HepG2 (cell line): ENCODE measurements around the gene TOMM6. TPM values are rescaled to one million over a fixed set of nuclear protein-coding genes. Genes with fewer than 3 reads are reported as not detected.

ENCODE experiments used
- BCLAF1 ChIP-seq: fragments of 450-650 bp; IDR thresholded peaks from 2 replicates; pipeline ENCODE4 v1.6.1; 2017; ENCODE audit warnings: mild to moderate bottlenecking
- CSRNP2 ChIP-seq: sonication (generic); formaldehyde crosslinking; conservative IDR thresholded peaks from 2 replicates; pipeline ENCODE4 v1.8.0; 2022; ENCODE audit warnings: low read depth, missing genetic modification reagents
- FOXK2 ChIP-seq: fragments of 450-650 bp; IDR thresholded peaks from 2 replicates; pipeline ENCODE4 v1.6.1; 2016
- HOXD1 ChIP-seq: sonication (generic); formaldehyde crosslinking; IDR thresholded peaks from 2 replicates; pipeline ENCODE4 v1.5.0; 2020; ENCODE audit warnings: missing genetic modification reagents
- PBX3 ChIP-seq: sonication (generic); formaldehyde crosslinking; IDR thresholded peaks from 2 replicates; pipeline ENCODE4 v1.8.1; 2023; ENCODE audit warnings: missing genetic modification reagents, inconsistent platforms, borderline replicate concordance
- PCBP2 ChIP-seq: fragments of 200-400 bp; formaldehyde crosslinking; optimal IDR thresholded peaks from 2 replicates; pipeline ENCODE3; 2018; ENCODE audit warnings: low read length, low read depth; ENCODE audit not compliant: poor library complexity, severe bottlenecking
- SP1 ChIP-seq, 2 experiments: fragments of 450-650 bp in 1 of 2; sonication (generic) in 1 of 2; formaldehyde crosslinking in 1 of 2; IDR thresholded peaks; 2 replicates each; pipeline versions ENCODE4 v1.4.0 to v1.6.1; 2016 to 2020; ENCODE audit warnings: missing genetic modification reagents in 1 of 2
- SSRP1 ChIP-seq: IDR thresholded peaks from 2 replicates; pipeline ENCODE4 v1.6.1; 2016; ENCODE audit warnings: control low read depth
- ZBTB40 ChIP-seq, 2 experiments: fragments of 450-650 bp in 1 of 2; sonication (generic) in 1 of 2; formaldehyde crosslinking in 1 of 2; IDR thresholded peaks; 2 replicates each; pipeline versions ENCODE4 v1.6.1 to v1.8.0; 2016 to 2022; ENCODE audit warnings: antibody characterized with exemption in 1 of 2, mild to moderate bottlenecking in 1 of 2, missing genetic modification reagents in 1 of 2
- ZC3H4 ChIP-seq: sonication (generic); formaldehyde crosslinking; IDR thresholded peaks from 2 replicates; pipeline ENCODE4 v1.4.0; 2020; ENCODE audit warnings: missing genetic modification reagents, borderline replicate concordance
- ZIK1 ChIP-seq: sonication (generic); formaldehyde crosslinking; IDR thresholded peaks from 2 replicates; pipeline ENCODE4 v1.5.0; 2020; ENCODE audit warnings: mild to moderate bottlenecking, low read depth, missing genetic modification reagents, borderline replicate concordance
- ZNF34 ChIP-seq: sonication (generic); formaldehyde crosslinking; IDR thresholded peaks from 2 replicates; pipeline ENCODE4 v1.4.0; 2020; ENCODE audit warnings: mild to moderate bottlenecking, missing genetic modification reagents, borderline replicate concordance
- polyA plus RNA-seq, 8 experiments: library from polyadenylated mRNA; depleted of rRNA in 3 of 8; stranded (reverse) in 7 of 8; unstranded in 1 of 8; fragments of >200 nt; fragmentation: Illumina TruSeq in 4 of 8; extraction: Trizol in 4 of 8; gene quantifications; 2 replicates each; pipeline versions ENCODE4 v1.2.1 to v1.2.3, GENCODE V29; 2011 to 2016; ENCODE audit warnings: low read depth in 4 of 8, missing spikeins in 1 of 8, mixed read lengths in 1 of 8; ENCODE audit not compliant: insufficient read depth in 1 of 8
- total RNA-seq, 5 experiments: library from RNA; depleted of rRNA; stranded (reverse); fragments of >200 nt; fragmentation: Illumina TruSeq; extraction: Trizol; gene quantifications; 2 replicates each; pipeline ENCODE4 v1.2.3, GENCODE V29; 2016; ENCODE audit warnings: low read depth in 1 of 5

The TOMM6 gene
- total and polyA plus RNA-seq, 2 of the 13 experiments (the other 11 are each of a cell fraction or from before 2014, with no cell fraction given): 320 to 321 TPM

- no peak for TF ChIP-seq CSRNP2 (CRISPR knock-in tag)
- TF ChIP-seq ZNF34 (CRISPR knock-in tag): peak; percentile 94
- TF ChIP-seq HOXD1: 0 out of 2 replicates have a peak, but pooled peaks have one; percentile 65
- no peak for TF ChIP-seq ZIK1 (CRISPR knock-in tag)
- no peak for TF ChIP-seq SP1 (IDR thresholded peaks at IDR 0.05)
- no peak; the same call in 1 of the 2 replicates for TF ChIP-seq SP1 (CRISPR knock-in tag; IDR thresholded peaks at IDR 0.05)
- peak; percentile 79; the same call in 1 of the 2 replicates for TF ChIP-seq ZC3H4 (CRISPR knock-in tag)
- peak; percentile 99 for TF ChIP-seq SSRP1 (CRISPR knock-in tag)
- TF ChIP-seq FOXK2: peak; percentile 43; the same call in 1 of the 2 replicates
- TF ChIP-seq PCBP2: no peak
- TF ChIP-seq PBX3: no peak
- no peak for TF ChIP-seq BCLAF1
- TF ChIP-seq ZBTB40 (IDR thresholded peaks at IDR 0.05): no peak
- no peak for TF ChIP-seq ZBTB40 (CRISPR knock-in tag; IDR thresholded peaks at IDR 0.05)
These were observed 40.0 kb upstream of the TOMM6 start, which contains the start of gene PGC (continued) for GRCh38 chr6:41747256-41748101.
